ENCODE data around the gene SPECC1.

DNA sequence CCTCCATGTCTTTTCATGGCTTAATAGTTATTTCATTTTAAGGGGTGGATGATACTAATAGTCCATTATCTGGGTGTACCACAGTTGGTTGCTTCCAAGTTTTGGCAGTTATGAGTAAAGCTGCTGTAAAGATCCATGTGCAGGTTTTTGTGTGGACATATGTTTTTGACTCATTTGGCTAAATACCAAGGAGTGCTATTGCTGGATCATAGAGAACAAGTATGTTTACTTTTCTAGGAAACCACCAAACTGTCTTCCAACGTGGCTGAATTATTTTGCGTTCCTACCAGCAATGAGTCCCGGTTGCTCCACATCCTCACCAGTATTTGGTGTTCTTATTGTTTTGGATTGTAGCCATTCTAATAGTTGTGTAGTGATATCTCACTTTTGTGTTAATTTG lies 181.9 kb downstream of the SPECC1 start:
- TF ChIP-seq POLR2AphosphoS5 (IDR thresholded peaks at IDR 0.05; ENCODE audit: insufficient read depth, low read depth, low read length) (no peak), POLR2A (IDR thresholded peaks at IDR 0.05; ENCODE audit: low read depth, low read length) (no peak)
